Measurements from ENCODE around the gene GNG2.
"Not testable (repeated sequence)": the region's sequence is repeated elsewhere in the genome, so short reads cannot be mapped to it uniquely, and the experiment has no call there.

Gene GNG2

DNA sequence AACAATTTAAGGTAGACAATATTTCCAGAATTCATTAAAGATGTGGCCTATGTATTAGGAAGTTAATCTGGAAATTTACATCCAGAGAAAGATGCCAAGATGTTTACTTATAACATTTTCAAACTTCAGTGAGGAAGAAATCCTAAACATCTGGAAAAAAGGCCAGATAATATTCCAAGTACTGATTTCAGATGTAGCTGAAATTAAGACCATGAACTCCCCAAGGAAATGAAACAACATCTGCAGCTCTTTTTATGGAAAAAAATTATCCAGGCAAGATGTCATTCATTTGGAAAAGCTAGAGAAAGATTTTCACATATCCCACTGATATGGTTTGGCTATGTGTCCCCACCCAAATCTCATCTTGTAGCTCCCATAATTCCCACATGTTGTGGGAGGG is 35.0 kb downstream of the GNG2 start:
- no peak for DNase-seq

DNA sequence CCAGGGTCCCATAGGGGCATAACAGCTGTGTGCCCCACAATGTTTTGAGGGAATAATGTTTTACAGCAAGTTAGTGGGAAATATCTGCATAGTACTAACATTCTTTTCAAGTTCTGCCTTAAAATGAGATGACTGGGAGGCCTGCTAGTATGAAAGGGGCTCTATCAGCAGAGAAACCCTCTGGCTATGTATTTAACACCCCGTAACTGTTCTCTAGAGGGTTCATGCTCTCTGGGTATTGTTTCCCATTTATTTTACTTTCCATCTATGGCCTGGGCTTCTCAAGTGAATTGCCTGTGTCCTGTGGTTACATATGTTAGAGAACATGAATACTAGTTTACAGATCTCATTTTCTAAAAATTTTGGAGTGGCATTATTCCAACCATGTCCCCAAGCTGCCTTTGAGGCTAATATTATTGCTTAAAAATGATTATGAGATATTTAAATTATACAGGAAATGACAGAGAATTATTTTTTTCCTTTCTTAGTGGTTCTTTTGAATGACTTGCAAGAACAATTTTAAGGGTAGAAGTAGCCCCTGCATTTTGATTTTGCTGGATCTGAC is 37.5 kb downstream of the GNG2 start:
- DNase-seq = no peak

DNA sequence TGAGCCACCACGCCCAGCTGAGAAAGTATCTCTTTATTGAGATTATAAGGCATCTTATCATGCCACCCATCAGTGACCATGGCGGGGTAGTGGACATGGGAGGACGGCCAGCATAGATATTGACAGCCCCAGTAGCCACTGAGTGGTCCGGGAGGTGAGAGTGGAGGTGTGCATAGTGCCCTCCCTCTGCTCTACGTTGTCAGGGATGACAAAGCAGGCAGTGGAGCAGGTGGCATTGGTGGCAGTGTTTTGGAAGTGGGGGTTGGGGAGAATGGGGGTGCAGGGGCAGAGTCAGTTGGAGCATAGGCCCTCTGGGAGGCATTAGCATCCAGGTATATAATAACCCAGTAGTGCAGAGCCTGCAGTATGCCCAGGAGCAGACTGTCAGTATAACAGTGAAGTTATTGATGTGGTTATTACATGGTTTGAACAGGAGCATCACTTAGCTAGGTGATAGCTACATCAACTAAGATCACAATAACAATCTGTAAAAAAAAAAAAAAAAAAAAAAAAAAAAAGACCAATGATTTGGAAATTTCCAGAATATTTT is 41.1 kb downstream of the GNG2 start:
- DNase-seq = no peak

DNA sequence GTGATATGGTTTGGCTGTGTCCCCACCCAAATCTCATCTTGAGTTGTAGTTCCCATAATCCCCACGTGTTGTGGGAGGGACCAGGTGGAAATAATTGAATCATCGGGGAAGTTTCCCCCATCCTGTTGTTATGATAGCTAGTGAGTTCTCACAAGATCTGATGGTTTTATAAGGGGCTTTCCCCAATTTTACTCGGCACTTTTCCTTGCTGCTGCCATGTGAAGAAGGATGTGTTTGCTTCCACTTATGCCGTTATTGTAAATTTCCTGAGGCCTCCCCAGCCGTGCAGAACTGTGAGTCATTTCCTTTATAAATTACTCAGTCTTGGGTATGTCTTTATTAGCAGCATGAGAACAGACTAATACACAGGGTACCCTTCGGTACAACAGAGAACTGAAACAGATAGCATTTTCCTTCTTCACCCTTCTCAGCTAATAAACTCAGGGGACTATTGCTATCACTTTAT is 45.3 kb downstream of the GNG2 start:
- DNase-seq = not testable (repeated sequence)

DNA sequence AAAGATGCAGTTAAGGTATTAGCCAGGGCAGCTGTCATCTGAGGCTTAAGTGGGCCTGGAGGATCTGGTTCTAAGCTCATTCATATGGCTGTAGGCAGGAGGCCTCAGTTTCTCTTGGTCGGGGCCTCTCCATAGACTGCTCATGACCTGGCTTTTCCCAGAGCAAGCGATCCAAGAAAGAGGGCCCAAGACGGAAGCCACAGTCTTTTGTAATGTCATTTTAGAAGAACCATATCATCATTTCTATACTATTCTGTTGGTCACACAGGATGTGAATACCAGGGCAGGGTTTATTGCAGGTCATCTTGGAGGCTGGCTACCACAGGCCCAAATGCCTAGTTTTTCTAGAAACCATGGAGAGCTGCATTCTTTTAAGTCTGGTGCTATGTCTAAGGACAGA is 47.7 kb downstream of the GNG2 start:
- DNase-seq = no peak

DNA sequence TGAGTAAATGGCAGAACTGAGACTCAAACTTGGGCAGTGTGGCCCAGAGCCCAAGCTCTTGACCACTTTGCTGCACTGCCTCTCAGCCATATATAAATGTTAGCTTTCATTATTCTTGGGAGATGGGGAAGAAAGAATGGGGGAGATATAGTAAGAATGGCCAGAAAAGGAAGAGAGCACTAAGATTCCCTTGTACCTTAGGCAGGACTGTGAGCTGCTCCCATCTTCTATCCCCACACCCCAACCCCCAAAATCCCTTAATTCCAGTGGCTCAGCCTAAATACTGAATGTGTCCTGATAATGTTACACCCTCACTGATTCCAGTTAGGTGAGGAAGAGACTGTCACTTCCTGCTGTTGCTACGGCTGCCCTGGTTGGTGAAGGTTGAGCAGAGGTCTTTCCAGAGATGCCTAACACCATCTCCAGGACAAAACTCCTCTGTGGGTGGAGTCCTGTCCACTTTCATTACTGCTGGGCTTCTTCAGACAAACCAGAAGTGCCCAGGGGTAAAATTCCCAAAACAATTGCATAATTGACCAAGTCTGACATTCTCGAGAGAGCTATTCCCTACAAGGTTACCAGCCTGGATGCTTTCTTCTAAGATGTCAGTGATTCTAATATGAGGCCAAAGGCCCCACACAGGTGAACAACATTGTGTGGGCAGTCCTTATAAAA is 51.8 kb downstream of the GNG2 start:
- DNase-seq = no peak

DNA sequence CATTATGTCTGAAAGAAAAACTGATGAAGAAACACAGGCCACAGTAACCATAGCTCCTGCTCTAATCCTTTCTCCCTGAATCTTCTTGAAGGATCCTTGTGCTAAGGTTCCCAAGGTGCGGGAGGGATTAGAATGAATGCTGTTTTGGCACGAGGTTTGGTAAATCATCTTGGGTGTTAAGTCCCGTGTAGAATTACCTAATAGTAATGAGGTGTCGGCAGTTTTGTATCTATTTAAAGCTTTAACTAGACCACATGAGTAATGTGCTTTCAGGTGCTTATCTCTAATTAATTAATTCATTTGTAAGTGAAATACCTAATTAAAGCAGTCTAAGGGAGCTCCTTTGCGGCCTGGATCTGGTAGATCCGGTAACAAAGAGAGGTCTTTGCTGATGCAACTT is 53.9 kb downstream of the GNG2 start:
- DNase-seq = no peak

DNA sequence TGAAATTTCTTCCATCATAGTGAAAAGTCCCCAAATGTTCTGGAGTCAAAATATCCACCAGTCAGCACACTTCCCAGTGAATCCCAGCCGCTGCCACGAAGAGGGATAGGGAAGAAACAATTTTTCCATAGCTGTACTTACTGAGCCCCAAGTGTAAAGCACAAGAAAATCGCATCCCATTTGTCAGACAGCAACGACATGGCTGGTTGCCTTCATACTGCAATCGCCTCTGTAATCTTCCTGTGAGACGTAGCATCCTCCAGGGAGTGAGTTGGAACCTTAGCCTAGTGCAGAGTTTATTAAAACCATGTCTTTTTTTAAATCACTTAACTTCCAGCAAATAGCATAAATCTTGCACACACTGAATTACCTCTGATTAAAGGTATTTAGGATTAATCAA is 56.8 kb downstream of the GNG2 start:
- DNase-seq = no peak

DNA sequence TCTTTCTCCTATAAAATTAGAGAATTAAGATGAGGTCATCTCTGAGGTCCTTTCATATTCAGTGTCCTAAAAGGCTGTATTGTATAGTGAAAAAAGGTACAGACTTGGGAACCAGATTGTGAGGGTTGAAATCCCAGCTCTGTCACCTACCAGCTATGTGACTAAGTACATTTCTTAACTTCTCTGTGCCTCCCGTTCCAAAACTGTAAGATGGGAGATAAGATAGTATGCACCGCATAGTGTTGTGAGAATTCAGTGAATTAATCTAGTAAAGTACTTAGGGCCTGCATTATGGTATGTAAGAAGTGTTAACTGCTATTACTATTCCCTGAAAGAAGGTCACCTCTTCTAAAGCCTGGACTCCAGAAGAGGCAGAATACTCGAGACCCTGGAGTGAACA is 60.6 kb downstream of the GNG2 start:
- DNase-seq = no peak

DNA sequence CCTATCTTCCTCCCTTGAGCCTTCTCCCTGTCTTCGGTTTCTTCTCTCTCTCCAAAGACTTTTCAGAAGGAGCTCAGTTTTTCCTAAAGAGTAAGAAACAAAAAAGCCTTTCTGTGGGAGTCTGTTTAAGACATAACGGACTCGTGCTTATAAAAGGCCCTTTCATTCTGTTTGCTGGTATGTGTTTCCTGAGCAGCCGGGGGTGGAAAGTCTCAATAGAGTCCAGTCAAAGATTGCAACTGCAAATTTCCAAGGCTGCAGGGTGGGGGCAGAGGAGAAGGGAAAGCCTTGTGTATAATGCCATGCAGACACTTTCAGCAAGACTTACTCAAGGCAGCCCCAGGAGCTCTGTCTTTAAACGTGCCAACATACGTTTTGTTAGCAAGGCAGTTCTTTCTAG is 62.2 kb downstream of the GNG2 start:
- DNase-seq = no peak

DNA sequence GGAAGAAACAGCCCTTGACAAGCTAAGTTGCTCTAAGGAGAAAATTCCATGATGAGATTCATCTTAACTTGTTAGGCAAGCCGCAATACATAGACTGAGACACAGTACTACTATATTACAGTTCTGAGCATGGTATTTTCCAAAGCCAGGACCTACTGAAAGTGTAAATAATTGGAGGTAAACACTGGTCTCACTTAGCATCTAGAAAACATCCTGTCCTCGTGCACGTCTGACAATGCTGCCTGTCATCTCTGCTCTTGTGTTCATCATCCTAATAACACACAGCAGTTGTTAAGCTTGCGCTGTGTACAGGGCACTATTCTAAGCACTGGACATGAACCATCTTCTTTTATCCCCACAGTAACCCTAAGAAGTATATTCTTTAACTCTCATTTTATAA is 64.2 kb downstream of the GNG2 start:
- peak in 1 of 3 experiments; percentile 20 for DNase-seq

DNA sequence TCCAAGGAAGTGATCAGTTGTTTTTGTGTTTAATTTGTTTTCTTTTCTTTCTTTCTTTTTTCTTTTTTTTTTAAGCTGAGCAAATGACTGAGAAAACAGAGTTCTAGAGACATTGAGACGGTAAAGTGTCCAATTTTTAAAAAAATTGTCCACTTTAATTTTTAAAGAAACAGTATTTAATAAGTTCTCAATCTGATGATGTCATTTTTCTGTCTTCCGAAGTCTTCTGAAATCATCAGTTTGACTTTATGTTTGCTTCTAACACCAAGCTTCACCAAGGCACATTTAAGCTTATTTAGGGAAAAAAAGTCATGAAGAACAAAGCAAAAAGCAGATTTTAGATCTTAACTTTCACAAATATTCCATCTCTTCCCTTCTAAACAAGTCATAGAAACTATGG is 65.6 kb downstream of the GNG2 start:
- DNase-seq = no peak

DNA sequence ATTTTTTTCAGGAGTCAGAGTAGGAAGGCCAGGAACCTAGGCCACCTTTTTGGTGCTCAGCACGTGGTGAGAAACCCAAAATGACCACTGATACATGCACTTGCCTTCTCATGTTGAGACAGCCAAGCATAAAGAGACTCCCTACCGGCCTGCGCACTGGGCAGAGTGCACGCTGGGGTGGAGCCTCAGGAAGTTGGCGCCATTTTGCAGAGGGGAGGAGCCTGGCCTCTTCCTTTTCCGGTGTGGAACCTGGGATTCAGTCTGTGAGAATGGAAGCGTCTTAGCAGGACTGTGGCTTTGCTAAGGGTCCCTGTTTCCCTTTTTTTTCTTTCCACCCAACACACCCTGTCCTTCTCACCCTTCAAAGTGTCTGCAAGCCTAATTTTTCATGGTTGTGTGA is 66.0 kb downstream of the GNG2 start:
- DNase-seq = no peak

DNA sequence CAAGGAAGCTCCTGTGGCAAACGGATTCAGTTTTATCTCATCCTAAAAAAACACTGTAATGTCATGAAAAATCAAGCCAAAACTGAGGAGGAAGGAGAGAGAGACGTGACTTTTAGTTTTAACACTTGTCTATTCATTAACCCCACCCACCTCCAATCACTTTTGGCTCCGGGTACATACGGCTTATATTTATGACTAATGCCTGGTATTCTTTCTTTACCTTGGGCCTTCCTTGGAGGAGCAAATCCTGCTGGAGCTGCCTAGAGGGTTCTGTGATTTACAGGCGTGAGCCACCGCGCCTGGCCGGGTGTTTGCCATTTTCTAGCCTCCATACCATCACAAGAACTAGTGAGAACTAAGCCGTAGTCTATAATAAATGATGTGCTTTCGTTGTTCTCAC is 68.2 kb downstream of the GNG2 start:
- no peak for DNase-seq

DNA sequence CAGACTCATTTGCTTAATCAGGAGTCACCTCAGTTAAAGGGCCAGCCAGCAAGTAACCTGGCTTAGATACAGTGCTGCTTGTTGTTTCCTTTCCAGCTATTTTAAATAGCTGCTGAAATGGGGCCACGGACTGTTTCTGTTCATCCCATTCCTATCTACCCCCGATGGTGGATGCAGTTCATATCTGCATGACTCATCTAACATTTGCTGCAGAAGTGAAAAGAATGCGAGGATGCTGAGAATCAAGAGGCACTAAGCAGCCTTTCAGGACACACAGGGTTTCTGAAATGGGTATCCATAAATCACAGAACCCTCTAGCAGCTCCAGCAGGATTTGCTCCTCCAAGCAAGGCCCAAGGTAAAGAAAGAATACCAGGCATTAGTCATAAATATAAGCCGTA is 68.8 kb downstream of the GNG2 start:
- DNase-seq = no peak

DNA sequence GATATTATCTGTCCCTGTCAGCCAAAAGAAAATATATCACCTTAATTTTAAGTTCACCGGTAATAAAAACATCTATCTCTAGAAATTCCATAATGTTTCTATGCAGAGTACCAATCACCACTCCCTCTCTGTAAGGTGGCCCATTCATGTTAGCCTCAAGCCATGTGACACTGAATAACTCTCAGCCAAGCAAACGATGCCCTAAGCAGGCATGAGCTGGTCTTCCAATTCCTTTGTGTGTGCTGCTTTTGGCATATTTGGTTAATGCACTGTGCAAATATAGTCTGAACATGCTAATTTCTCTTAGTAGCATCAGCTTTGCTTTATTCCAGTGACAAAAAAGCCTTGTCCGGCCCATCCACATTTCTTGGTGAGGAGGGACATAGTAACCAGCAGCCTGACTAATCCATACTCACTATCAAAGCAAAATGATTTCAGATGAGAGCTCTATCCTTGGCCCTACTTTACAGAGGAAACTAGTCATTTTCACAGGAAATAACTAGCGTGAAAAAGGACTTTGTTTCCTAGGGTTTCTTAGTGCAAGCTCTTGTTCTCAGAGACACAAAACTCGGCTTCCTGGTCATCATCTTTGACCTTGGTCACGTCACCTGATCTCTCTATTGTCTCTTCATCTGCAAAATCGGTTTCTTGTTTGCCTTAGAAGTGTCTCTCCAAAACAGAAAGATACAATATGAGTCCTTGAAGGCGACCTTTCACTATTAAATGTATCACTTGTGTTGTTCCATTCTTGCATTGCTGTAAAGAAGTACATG is 69.7 kb downstream of the GNG2 start:
- DNase-seq = peak in 1 of 3 experiments; percentile 47

DNA sequence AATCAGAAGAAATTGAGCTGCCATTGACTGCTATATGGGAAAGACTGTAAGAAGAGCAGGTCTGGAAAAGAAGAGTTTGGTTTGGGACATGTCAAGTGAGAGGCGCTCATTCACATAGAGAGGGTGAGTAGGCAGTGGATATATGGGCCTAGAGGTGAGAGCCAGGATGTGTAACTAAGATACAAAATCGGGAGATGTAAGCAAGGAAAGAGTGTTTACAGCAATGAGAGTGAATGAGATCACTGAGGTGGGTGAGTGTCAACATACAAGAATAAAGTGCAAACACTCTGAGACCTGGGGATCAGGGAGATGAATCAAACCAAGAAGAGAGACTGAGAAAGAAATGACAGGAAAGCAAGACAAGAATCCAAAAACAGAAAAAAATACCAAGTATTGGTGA is 70.9 kb downstream of the GNG2 start:
- DNase-seq = no peak

DNA sequence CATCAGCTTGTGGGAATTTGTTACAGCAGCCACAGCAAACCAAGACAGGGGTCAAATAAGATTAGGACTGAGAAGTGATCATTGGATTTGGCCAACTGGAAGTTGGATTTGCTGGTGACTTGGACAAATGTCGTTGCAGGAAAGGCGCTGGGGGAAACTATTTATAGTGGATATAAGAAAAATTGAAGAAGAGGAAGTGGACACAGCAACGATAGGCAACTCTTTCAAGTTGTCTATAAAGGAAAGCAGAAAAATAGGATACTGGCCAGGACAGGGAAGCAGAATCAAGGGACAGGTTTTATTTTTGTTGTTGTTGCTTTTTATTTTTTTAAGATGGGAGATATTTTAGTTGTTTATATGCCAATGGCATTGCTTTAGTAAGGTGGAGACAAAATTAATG is 72.8 kb downstream of the GNG2 start:
- DNase-seq = no peak

DNA sequence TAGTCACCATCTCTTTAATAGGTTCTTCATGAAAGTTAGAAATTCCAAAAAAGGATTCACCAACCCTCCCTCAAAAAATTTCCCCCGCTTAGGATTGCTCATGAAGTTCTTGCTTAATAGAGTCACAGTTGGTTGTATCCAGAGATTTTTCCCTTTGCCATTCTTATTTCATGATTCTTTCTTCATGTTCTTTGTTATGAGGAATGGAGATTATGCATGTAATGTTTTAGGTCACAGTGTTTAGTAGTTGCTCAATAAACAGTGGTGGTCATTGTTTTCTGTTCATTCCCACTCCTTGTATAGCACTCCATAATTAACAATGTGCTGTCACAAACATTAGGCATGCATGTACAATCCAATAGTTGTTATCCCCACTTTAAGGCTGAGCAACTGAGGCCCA is 77.7 kb downstream of the GNG2 start:
- DNase-seq = no peak

DNA sequence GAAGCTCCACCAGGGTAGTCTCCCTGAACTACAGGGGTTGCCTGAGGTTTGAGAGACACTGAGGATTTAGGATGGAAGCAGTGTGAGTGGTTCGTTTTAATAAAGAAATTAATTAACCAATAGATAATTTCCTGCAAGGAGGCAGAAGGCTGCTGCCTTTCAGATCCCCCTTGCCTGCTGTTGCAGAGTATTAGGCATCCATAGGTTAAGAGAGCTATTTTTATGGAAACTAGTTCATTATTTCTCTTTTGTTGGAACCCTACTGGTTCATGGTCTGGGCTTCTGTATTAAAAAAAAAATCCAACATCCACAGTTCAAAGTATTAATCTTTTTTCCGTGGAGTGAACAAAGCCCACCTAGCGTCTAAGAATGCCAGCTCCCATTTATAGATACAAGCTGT is 78.4 kb downstream of the GNG2 start:
- DNase-seq = no peak

DNA sequence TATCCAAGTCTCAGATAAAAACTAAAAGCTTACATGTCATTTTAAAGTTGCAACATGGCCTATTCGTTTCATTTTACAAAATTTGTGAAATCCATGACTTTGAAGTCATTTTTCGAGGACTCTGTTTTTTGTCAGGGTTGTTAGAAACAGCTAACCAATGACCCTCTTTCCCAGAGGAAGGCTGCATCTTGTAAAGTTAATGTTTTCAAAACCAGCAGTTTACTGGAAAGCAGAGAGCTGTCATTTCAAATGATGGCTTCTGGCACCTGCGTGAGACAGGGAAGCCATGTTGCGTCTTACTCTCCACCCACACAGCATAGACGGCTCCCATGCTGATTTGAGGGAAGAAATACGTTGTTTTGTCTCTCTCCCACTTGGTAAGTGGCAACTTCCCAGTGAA is 78.8 kb downstream of the GNG2 start:
- no peak for DNase-seq

DNA sequence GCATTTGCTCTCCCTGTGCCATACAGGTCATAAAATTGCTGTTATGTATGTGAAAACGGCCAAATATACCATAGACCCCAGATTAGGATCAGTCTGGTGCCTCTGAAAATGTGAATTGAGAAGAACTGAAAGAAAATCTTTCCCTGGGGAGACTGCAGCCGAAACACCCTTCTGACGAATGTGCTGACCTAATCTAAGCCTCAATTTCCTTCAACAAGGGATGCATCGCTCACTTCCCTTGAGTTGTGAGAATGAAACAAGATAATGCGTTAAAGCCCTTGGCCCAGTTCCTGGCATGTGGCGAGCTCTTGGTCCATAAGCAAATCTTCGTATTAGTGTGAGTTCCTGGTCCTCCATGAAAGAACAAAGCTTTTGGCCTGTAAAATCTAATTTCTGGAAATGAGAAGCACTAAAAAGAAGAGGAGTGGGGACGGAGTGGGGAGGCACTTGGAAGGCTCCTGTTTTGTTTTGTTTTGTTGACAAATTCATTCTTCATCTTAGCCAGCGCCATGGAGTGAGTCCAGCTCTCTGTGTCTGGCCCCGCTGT is 79.4 kb downstream of the GNG2 start:
- DNase-seq = no peak

DNA sequence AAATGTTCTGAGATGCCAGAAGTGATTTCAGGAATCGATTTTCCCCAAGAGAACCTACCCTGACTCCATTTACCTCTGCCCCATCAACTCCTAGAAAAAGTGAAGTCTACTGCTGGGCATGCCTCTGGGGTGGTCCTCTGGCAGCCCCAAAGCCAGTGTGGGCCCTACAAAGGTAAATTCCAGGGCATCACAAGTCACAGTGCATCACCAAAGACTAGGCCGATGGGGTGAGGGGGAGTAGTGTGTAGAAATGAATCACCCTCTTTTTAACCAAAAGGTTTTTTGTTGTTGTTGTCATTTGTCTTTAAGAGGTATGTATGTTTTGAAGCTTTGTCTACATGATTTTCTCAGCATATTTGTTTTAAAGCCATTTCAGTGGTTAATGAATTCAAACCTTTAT is 82.6 kb downstream of the GNG2 start:
- DNase-seq = no peak

DNA sequence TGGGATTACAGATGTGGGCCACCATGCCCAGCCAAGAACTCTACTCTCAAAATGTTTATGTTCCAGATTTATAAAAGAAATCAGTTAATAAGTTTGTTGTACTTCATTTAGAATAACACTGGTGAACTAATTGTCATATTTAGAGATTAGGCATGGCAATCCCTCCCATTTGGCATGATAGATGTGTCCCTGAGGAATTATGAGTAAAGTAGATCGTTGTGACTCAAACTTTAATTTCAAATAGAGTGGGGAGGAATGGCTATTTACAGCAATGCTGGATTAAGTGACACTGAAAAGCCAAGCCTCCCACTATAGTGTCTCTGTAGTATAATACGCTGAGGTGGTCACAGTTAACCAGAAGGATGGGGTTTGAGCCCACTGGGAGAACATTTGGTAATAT is 89.6 kb downstream of the GNG2 start:
- no peak for DNase-seq

All from NCI-H1417 (cell line).